Stimulated activated CD4-positive, alpha-beta T cell treated with anti-CD3 and anti-CD28 coated beads, Interleukin-12 subunit alpha, Interleukin-12 subunit beta, amount 100 ng/mL, for 24 hours (primary cell): Measurements from ENCODE around the gene GANC.

Experiments used
- DNase-seq, 2 experiments: peaks; one replicate each; pipeline ENCODE4 v3.0.0-alpha.2; 2020; ENCODE audit warnings: low read depth in 2 of 2

The GANC gene

DNA sequence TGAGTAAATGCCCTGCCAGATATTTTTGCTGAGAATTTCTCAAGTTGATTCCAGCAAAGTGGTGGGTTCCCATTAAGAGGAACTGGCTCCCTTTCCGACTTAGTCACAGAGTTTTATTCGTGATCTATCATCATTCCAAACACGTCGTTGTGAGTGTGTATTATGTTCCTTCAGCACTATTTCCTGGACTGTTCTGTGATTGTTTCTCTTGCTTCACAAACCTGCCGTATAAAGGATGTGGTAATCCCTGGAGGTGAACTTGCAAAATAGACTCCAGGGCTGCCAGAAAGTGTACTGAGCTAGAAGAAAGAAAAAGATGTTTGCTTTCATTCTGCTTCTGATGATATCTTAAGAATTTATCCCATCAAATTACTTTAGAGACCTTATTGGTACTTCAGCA, 71.8 kb downstream of the GANC start:
- no peak for DNase-seq

- no peak for DNase-seq
Measured at GRCh38 chr15:42345504-42345903, 72.5 kb downstream of the GANC start.

DNA sequence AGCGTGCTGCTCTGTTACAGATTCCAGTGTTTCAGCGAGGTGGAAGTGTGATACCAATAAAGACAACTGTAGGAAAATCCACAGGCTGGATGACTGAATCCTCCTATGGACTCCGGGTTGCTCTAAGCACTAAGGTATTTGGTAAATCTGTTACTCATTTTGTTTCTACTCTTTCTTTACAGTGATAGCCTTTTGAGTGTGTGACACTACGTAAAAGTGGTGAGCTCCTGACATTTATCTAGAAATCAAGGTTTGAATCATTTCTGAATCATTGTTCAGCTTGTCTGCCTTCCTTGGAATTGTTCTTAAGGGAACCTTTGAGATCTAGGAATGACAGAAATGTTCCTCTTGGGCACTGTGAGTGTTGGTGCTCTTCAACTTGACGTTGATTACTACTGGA, 75.1 kb downstream of the GANC start:
- no peak for DNase-seq

DNA sequence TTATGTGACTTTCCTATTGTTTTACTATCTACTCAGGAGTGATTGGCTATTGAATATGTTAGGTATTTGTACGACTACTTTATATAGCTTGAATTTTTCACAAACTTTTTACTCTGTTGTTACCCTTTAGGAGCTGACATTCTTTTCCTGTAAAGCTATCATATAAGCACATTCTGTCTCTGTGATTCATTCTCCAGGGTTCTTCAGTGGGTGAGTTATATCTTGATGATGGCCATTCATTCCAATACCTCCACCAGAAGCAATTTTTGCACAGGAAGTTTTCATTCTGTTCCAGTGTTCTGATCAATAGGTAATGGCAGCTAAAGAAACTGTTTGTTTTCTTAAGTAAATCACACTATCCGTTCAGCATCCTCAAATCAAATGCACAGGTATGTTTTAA, 76.2 kb downstream of the GANC start:
- DNase-seq, result no peak

DNA sequence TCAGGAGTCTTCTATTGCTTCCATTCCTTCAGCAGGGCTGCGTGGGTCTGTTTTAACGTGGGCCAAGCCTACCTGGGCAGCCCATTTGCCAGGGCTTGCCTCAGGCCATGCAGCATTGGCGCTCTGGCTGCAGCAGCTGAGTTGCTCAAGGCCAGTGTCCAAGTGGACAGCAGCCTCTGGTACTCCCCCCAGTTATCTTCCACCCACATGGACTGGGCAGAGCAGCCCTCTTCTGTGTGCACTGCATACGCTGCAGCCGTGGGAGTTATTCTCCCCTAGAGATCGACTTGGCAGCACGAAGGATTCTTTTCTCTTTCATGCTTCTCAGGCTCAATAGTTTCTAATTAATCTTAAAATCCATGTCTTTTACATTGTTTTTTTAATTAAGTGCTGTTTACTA, 79.4 kb downstream of the GANC start:
- DNase-seq, result no peak

- no peak for DNase-seq
Measured at GRCh38 chr15:42353061-42353460, 80.1 kb downstream of the GANC start.

GRCh38 chr15:42354824-42355223, 81.8 kb downstream of the GANC start:
- no peak for DNase-seq

- DNase-seq, result no peak
Measured at GRCh38 chr15:42355291-42355690, 82.3 kb downstream of the GANC start.

- DNase-seq, result no peak
Measured at GRCh38 chr15:42356851-42357250, 83.8 kb downstream of the GANC start.

- no peak for DNase-seq
Measured at GRCh38 chr15:42358141-42358540, 85.1 kb downstream of the GANC start.

DNA sequence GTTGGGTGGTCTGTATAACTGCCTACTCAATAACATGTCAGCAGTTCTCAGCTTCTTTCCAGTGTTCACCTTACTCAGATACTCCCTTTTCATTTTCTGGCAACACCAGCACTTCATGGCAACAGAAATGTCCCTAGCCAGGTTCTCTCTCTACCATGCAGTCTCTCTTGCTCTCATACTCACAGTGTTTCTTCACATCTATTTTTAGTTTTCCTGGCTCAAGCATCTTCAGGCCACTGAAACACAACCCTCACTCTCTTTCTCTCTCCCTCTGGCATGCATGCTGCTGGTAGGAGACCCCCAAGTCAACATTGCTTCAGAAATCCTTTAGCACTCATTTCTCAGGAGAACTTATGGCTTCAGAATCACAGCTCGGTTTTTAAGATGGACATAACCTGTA, 86.2 kb downstream of the GANC start, which contains the start of gene CAPN3:
Gene CAPN3 (plus strand): TSS at position 253 of the 400 bp plus-strand sequence. CDS start 305 bp downstream, outside the sequence.
- DNase-seq, result no peak

DNA sequence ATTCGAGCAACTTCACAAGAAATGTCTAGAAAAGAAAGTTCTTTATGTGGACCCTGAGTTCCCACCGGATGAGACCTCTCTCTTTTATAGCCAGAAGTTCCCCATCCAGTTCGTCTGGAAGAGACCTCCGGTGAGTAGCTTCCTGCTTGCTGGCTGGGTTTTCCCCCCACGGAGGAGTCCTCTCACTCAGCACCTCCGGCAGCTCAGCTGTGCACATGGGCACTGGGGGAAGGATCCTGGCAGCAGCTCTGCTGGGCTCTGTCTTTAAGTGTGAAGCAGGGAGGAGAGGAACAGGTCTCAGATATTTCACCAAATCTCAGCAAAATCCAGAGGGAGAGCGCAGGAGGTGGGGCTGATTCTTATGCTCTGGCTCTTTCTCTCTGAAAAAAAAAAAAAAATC, 87.0 kb downstream of the GANC start:
- no peak for DNase-seq

GRCh38 chr15:42360535-42361112, 87.6 kb downstream of the GANC start:
- no peak for DNase-seq

DNA sequence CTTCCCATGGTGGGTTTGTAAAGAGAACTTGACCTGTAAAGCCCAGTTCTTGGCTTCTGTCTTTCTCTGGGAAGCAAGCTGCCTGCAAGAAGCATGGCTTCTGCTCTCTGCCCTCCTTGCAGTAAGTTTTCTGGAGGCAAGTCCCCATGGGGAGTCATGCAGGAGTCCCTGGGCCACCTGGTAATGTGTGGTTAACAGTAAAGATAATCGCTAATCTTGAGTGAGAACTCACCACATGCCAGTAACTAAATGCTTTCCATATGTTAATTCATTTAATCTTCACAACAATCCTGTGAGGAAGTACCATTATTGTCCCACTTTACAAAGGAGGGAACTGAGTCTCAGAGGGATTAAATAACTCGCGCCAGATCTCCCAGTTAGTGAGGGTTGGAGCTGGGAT, 90.5 kb downstream of the GANC start:
- DNase-seq, result no peak

DNA sequence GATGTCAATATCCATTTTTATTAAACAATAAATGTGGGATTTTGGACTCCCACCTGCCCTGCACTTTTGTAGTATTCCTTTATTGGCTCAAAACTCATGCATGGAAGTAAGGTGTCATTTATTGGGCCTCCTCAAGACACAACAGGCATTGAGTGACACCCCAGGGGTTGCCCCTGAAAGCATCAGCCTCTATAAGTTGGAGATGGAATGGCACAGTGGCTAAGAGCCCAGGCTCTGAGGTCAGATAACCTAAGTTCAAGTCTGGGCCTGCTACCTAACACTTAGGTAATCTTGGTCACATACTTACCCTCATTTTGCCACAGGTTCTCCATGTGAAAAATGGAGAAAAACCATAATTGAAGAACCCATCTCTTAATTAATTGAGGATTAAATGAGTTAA, 90.9 kb downstream of the GANC start:
- DNase-seq, result no peak

GRCh38 chr15:42364529-42364928, 91.5 kb downstream of the GANC start:
- no peak for DNase-seq

DNA sequence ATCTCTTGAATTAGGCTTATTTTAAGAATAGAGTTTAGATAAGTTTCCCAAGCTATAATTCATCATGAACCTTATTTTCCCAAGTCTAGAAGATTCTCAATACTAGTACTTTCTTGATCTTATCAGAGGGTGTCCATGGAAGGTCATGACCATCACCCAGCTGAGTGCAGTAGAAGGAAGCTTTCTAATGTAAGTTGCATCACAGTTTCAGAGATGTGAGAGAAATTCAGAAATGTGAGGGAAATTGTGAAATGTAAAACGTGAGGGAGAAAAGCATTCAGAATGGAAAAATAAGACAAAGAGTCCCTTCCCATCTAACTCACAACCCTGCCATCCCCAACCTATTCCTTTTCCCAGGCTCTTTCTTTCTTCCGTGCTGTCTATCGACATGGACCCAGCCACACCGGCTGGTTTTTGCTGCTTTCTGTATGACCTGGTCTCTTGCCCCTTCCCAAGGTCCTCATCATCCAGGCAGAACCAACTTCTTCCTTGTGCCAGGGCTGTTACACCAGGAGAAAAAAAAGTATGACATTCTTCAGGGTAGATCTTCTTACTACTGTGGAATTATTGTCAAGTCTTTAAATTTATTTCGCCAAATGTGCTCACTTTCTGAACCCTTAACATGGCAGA, 93.0 kb downstream of the GANC start:
- no peak for DNase-seq

- DNase-seq, result no peak
Measured at GRCh38 chr15:42367041-42367440, 94.0 kb downstream of the GANC start.

- no peak for DNase-seq
Measured at GRCh38 chr15:42368096-42368495, 95.1 kb downstream of the GANC start.

DNA sequence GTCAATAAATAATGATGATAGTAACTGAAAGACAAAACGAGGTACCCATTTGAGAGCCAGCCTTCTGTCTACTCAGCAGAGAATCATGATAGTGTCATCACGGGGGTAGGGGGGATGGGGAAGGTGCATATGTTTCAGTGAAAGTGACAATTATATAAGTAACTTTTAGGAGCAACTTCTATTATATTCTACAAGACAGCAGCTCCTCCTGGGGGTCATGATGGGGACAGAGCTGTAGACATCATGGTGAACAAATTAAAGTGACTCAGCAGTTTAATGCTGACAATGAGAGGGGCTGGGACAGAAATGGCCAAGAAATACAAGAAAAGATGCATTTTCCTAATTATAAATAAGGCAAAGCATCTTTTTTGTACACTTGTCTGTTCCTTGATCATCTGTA, 98.1 kb downstream of the GANC start:
- no peak for DNase-seq

GRCh38 chr15:42373274-42373673, 100.3 kb downstream of the GANC start:
- no peak for DNase-seq

DNA sequence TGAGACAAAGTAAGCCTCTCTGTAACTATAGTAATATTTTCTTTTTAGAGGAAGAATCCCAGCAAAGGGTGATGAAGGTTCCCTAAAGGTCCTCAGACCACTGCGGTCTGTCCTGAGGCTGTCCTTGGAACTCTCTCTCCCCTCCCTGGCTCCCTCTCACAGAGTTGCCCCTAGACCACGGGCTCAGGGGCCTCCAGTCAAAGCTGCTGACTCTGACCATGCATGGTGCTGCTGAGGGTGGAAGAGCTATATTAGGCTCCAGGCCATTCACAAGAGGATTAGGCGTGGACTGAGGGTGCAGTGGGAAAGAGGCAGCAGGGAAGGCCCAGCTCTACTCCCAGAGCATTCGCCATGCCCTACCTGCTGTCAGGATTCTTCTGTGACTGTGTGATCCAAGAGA, 100.9 kb downstream of the GANC start:
- no peak for DNase-seq

- no peak for DNase-seq
Measured at GRCh38 chr15:42374810-42375209, 101.8 kb downstream of the GANC start.

GRCh38 chr15:42375252-42375651, 102.3 kb downstream of the GANC start:
- DNase-seq, result no peak
